Measurements from ENCODE around the gene MCTP1. TPM values are rescaled to one million over a fixed set of nuclear protein-coding genes. Genes with fewer than 3 reads are reported as not detected.

MCTP1 gene
- total and polyA plus RNA-seq, 3 experiments from 2014 or later = 0.51 to 0.92 (median 0.55) TPM

GRCh38 chr5:95194856-95195255 lies 90.0 kb downstream of the MCTP1 start:
- POLR2A ChIA-PET = no interaction called here
- Mint-ChIP-seq H3K27ac (no peak overlapping the region), H3K9me3 (peaks cover 0 to 2% (median 0%) of the 10 kb centered on the region in 5 donors), H3K36me3 (no peaks in the 10 kb centered on the region), H3K27me3 (no peaks in the 10 kb centered on the region), H3K4me1 (no peaks in the 10 kb centered on the region), H3K4me3 (no peak overlapping the region)
- Histone ChIP-seq H3K4me3 (ENCODE audit: low read length) (no peak overlapping the region), H3K9me3 (ENCODE audit: low read length) (no peaks in the 10 kb centered on the region), H3K36me3 (ENCODE audit: insufficient read depth, low read length) (no peaks in the 10 kb centered on the region), H3K27ac (ENCODE audit: low read depth, low read length) (no peak overlapping the region), H3K4me1 (ENCODE audit: insufficient read depth, low read length) (no peaks in the 10 kb centered on the region), H3K27me3 (ENCODE audit: insufficient read depth, low read length, poor library complexity, severe bottlenecking) (no peaks in the 10 kb centered on the region)
- DNase-seq = no peak
- CTCF ChIA-PET = no interaction called here

- Mint-ChIP-seq H3K27me3 (peaks cover 0 to 1% of the 10 kb centered on the region in 2 donors), H3K36me3 (no peaks in the 10 kb centered on the region), H3K27ac (no peak overlapping the region), H3K4me3 (no peak overlapping the region), H3K4me1 (no peaks in the 10 kb centered on the region), H3K9me3 (peaks cover 0 to 4% (median 0%) of the 10 kb centered on the region in 5 donors)
- no peaks in the 10 kb centered on the region for H3K36me3 ChIP-seq (ENCODE audit: insufficient read depth, low read length)
- H3K9me3 ChIP-seq (ENCODE audit: low read length) = no peaks in the 10 kb centered on the region
- POLR2A ChIA-PET = no interaction called here
- CTCF ChIA-PET = no interaction called here
- no peaks in the 10 kb centered on the region for H3K27me3 ChIP-seq (ENCODE audit: insufficient read depth, low read length, poor library complexity, severe bottlenecking)
- no peak overlapping the region for H3K4me3 ChIP-seq (ENCODE audit: low read length)
- H3K27ac ChIP-seq (ENCODE audit: low read depth, low read length) = no peak overlapping the region
- no peak for DNase-seq
- no peaks in the 10 kb centered on the region for H3K4me1 ChIP-seq (ENCODE audit: insufficient read depth, low read length)
These were observed 93.6 kb downstream of the MCTP1 start for GRCh38 chr5:95191330-95191729.

- Mint-ChIP-seq H3K9me3 (peaks cover 0 to 6% (median 0%) of the 10 kb centered on the region in 5 donors), H3K4me3 (no peak overlapping the region), H3K27ac (no peak overlapping the region), H3K27me3 (peaks cover 0 to 1% of the 10 kb centered on the region in 2 donors), H3K36me3 (no peaks in the 10 kb centered on the region), H3K4me1 (no peaks in the 10 kb centered on the region)
- POLR2A ChIA-PET = no interaction called here
- Histone ChIP-seq H3K4me3 (ENCODE audit: low read length) (no peak overlapping the region), H3K4me1 (ENCODE audit: insufficient read depth, low read length) (no peaks in the 10 kb centered on the region), H3K36me3 (ENCODE audit: insufficient read depth, low read length) (no peaks in the 10 kb centered on the region), H3K27ac (ENCODE audit: low read depth, low read length) (no peak overlapping the region), H3K27me3 (ENCODE audit: insufficient read depth, low read length, poor library complexity, severe bottlenecking) (no peaks in the 10 kb centered on the region), H3K9me3 (ENCODE audit: low read length) (no peaks in the 10 kb centered on the region)
- DNase-seq = no peak
- CTCF ChIA-PET = no interaction called here
These were observed 100.0 kb downstream of the MCTP1 start for GRCh38 chr5:95184924-95185323.

- H3K36me3 ChIP-seq (ENCODE audit: insufficient read depth, low read length) = no peaks in the 10 kb centered on the region
- DNase-seq = no peak
- H3K4me3 ChIP-seq (ENCODE audit: low read length) = no peak overlapping the region
- H3K27ac Mint-ChIP-seq = no peak overlapping the region
- POLR2A ChIA-PET = no interaction called here
- H3K4me1 Mint-ChIP-seq = no peaks in the 10 kb centered on the region
- CTCF ChIA-PET = no interaction called here
- peaks cover 0 to 3% of the 10 kb centered on the region in 2 donors for H3K27me3 Mint-ChIP-seq
- H3K4me1 ChIP-seq (ENCODE audit: insufficient read depth, low read length) = no peaks in the 10 kb centered on the region
- no peaks in the 10 kb centered on the region for H3K36me3 Mint-ChIP-seq
- H3K27me3 ChIP-seq (ENCODE audit: insufficient read depth, low read length, poor library complexity, severe bottlenecking) = no peaks in the 10 kb centered on the region
- peaks cover 0 to 8% (median 0%) of the 10 kb centered on the region in 5 donors for H3K9me3 Mint-ChIP-seq
- H3K9me3 ChIP-seq (ENCODE audit: low read length) = no peaks in the 10 kb centered on the region
- H3K4me3 Mint-ChIP-seq = no peak overlapping the region
- H3K27ac ChIP-seq (ENCODE audit: low read depth, low read length) = no peak overlapping the region
These were observed 103.2 kb downstream of the MCTP1 start for GRCh38 chr5:95181644-95182043.

- H3K9me3 Mint-ChIP-seq = peaks cover 0 to 6% (median 0%) of the 10 kb centered on the region in 5 donors
- ChIA-PET POLR2A (no interaction called here), CTCF (no interaction called here)
- Histone ChIP-seq H3K27me3 (ENCODE audit: insufficient read depth, low read length, poor library complexity, severe bottlenecking) (no peaks in the 10 kb centered on the region), H3K27ac (ENCODE audit: low read depth, low read length) (no peak overlapping the region), H3K36me3 (ENCODE audit: insufficient read depth, low read length) (no peaks in the 10 kb centered on the region), H3K4me3 (ENCODE audit: low read length) (no peak overlapping the region), H3K4me1 (ENCODE audit: insufficient read depth, low read length) (no peaks in the 10 kb centered on the region), H3K9me3 (ENCODE audit: low read length) (no peaks in the 10 kb centered on the region)
- H3K27ac Mint-ChIP-seq = no peak overlapping the region
- H3K4me1 Mint-ChIP-seq = no peaks in the 10 kb centered on the region
- H3K4me3 Mint-ChIP-seq = no peak overlapping the region
- H3K36me3 Mint-ChIP-seq = peaks cover 0 to 1% (median 0%) of the 10 kb centered on the region in 3 donors
- H3K27me3 Mint-ChIP-seq = peaks cover 3 to 4% of the 10 kb centered on the region in 2 donors
- DNase-seq = no peak
These were observed 106.7 kb downstream of the MCTP1 start for GRCh38 chr5:95178046-95178651.

- H3K36me3 Mint-ChIP-seq = peaks cover 0 to 1% (median 0%) of the 10 kb centered on the region in 3 donors
- Histone ChIP-seq H3K27ac (ENCODE audit: low read depth, low read length) (no peak overlapping the region), H3K4me3 (ENCODE audit: low read length) (no peak overlapping the region), H3K9me3 (ENCODE audit: low read length) (no peaks in the 10 kb centered on the region), H3K27me3 (ENCODE audit: insufficient read depth, low read length, poor library complexity, severe bottlenecking) (no peaks in the 10 kb centered on the region), H3K36me3 (ENCODE audit: insufficient read depth, low read length) (no peaks in the 10 kb centered on the region), H3K4me1 (ENCODE audit: insufficient read depth, low read length) (no peaks in the 10 kb centered on the region)
- ChIA-PET POLR2A (no interaction called here), CTCF (no interaction called here)
- peaks cover 0 to 6% (median 0%) of the 10 kb centered on the region in 5 donors for H3K9me3 Mint-ChIP-seq
- no peaks in the 10 kb centered on the region for H3K4me1 Mint-ChIP-seq
- no peak overlapping the region for H3K27ac Mint-ChIP-seq
- peaks cover 3 to 4% of the 10 kb centered on the region in 2 donors for H3K27me3 Mint-ChIP-seq
- no peak for DNase-seq
- H3K4me3 Mint-ChIP-seq = no peak overlapping the region
These were observed 107.4 kb downstream of the MCTP1 start for GRCh38 chr5:95177456-95177855.

GRCh38 chr5:95175106-95175505 lies 109.8 kb downstream of the MCTP1 start:
- H3K36me3 ChIP-seq (ENCODE audit: insufficient read depth, low read length) = no peaks in the 10 kb centered on the region
- ChIA-PET POLR2A (no interaction called here), CTCF (no interaction called here)
- Mint-ChIP-seq H3K36me3 (peaks cover 0 to 1% (median 0%) of the 10 kb centered on the region in 3 donors), H3K27me3 (peaks cover 3 to 4% of the 10 kb centered on the region in 2 donors), H3K4me3 (no peak overlapping the region), H3K9me3 (peaks cover 0 to 4% (median 3%) of the 10 kb centered on the region in 5 donors), H3K4me1 (no peaks in the 10 kb centered on the region), H3K27ac (no peak overlapping the region)
- no peaks in the 10 kb centered on the region for H3K9me3 ChIP-seq (ENCODE audit: low read length)
- H3K4me3 ChIP-seq (ENCODE audit: low read length) = no peak overlapping the region
- H3K27ac ChIP-seq (ENCODE audit: low read depth, low read length) = no peak overlapping the region
- H3K4me1 ChIP-seq (ENCODE audit: insufficient read depth, low read length) = no peaks in the 10 kb centered on the region
- H3K27me3 ChIP-seq (ENCODE audit: insufficient read depth, low read length, poor library complexity, severe bottlenecking) = no peaks in the 10 kb centered on the region
- no peak for DNase-seq

GRCh38 chr5:95172659-95173058 lies 112.2 kb downstream of the MCTP1 start:
- no peak overlapping the region for H3K27ac ChIP-seq (ENCODE audit: low read depth, low read length)
- no peaks in the 10 kb centered on the region for H3K9me3 ChIP-seq (ENCODE audit: low read length)
- CTCF ChIA-PET = no interaction called here
- no peak overlapping the region for H3K4me3 Mint-ChIP-seq
- H3K9me3 Mint-ChIP-seq = peaks cover 0 to 9% (median 4%) of the 10 kb centered on the region in 5 donors
- H3K4me3 ChIP-seq (ENCODE audit: low read length) = no peak overlapping the region
- no peak for DNase-seq
- peaks cover 0 to 1% (median 0%) of the 10 kb centered on the region in 3 donors for H3K36me3 Mint-ChIP-seq
- no peaks in the 10 kb centered on the region for H3K4me1 Mint-ChIP-seq
- POLR2A ChIA-PET = no interaction called here
- no peaks in the 10 kb centered on the region for H3K27me3 ChIP-seq (ENCODE audit: insufficient read depth, low read length, poor library complexity, severe bottlenecking)
- H3K36me3 ChIP-seq (ENCODE audit: insufficient read depth, low read length) = no peaks in the 10 kb centered on the region
- no peak overlapping the region for H3K27ac Mint-ChIP-seq
- no peaks in the 10 kb centered on the region for H3K4me1 ChIP-seq (ENCODE audit: insufficient read depth, low read length)
- H3K27me3 Mint-ChIP-seq = peaks cover 2 to 3% of the 10 kb centered on the region in 2 donors

Measured in CD8-positive, alpha-beta memory T cell (primary cell).